ENCODE data around the gene UROS. TPM values are rescaled to one million over a fixed set of nuclear protein-coding genes. Genes with fewer than 3 reads are reported as not detected.

The UROS gene
- polyA plus RNA-seq, 4 donors: 32.5 to 51.9 (median 38.5) TPM

GRCh38 chr10:125802739-125803138, 20.3 kb downstream of the UROS start:
- FAIRE-seq (no peak), DNase-seq (no peak)
- Histone ChIP-seq H3K4me3 (ENCODE audit: low read depth in 1 of 3, low read length in 3 of 3) (no peak overlapping the region), H3K36me3 (ENCODE audit: control insufficient read depth in 3 of 3, insufficient read depth in 2 of 3, low read depth in 1 of 3, low read length in 3 of 3) (peaks cover 10 to 38% (median 17%) of the 10 kb centered on the region in 3 donors), H3K9me3 (ENCODE audit: control insufficient read depth in 2 of 2, insufficient read depth in 1 of 2, low read depth in 1 of 2, low read length in 1 of 2) (no peaks in the 10 kb centered on the region), H3K27ac (ENCODE audit: low read depth in 1 of 3, low read length in 2 of 3) (no peak overlapping the region), H3K4me1 (ENCODE audit: control insufficient read depth in 3 of 3, insufficient read depth in 2 of 3, low read depth in 1 of 3, low read length in 2 of 3) (no peaks in the 10 kb centered on the region), H3K27me3 (ENCODE audit: control insufficient read depth in 3 of 3, insufficient read depth in 3 of 3, low read length in 3 of 3) (no peaks in the 10 kb centered on the region)
- WGBS, 3 donors: 91 to 97% (median 96%) methylated on average over 7 of the region's 7 CpGs

- Histone ChIP-seq H3K4me3 (ENCODE audit: low read depth in 1 of 3, low read length in 3 of 3) (no peak overlapping the region), H3K27ac (ENCODE audit: low read depth in 1 of 3, low read length in 2 of 3) (no peak overlapping the region), H3K36me3 (ENCODE audit: control insufficient read depth in 3 of 3, insufficient read depth in 2 of 3, low read depth in 1 of 3, low read length in 3 of 3) (peaks cover 9 to 42% (median 17%) of the 10 kb centered on the region in 3 donors), H3K4me1 (ENCODE audit: control insufficient read depth in 3 of 3, insufficient read depth in 2 of 3, low read depth in 1 of 3, low read length in 2 of 3) (no peaks in the 10 kb centered on the region), H3K27me3 (ENCODE audit: control insufficient read depth in 3 of 3, insufficient read depth in 3 of 3, low read length in 3 of 3) (no peaks in the 10 kb centered on the region), H3K9me3 (ENCODE audit: control insufficient read depth in 2 of 2, insufficient read depth in 1 of 2, low read depth in 1 of 2, low read length in 1 of 2) (no peaks in the 10 kb centered on the region)
- FAIRE-seq: no peak
- no peak for DNase-seq
- WGBS, 3 donors: 85 to 93% (median 86%) methylated on average over 5 of the region's 5 CpGs
Observed at GRCh38 chr10:125802131-125802530, 20.9 kb downstream of the UROS start.

GRCh38 chr10:125801574-125801973, 21.5 kb downstream of the UROS start:
- no peak overlapping the region for H3K4me3 ChIP-seq (ENCODE audit: low read depth in 1 of 3, low read length in 3 of 3)
- peaks cover 6 to 43% (median 14%) of the 10 kb centered on the region in 3 donors for H3K36me3 ChIP-seq (ENCODE audit: control insufficient read depth in 3 of 3, insufficient read depth in 2 of 3, low read depth in 1 of 3, low read length in 3 of 3)
- 76 to 89% (median 85%) methylated on average over 1 of the region's 1 CpG for WGBS, 3 donors
- H3K4me1 ChIP-seq (ENCODE audit: control insufficient read depth in 3 of 3, insufficient read depth in 2 of 3, low read depth in 1 of 3, low read length in 2 of 3): no peaks in the 10 kb centered on the region
- H3K27ac ChIP-seq (ENCODE audit: low read depth in 1 of 3, low read length in 2 of 3): no peak overlapping the region
- no peak for FAIRE-seq
- no peaks in the 10 kb centered on the region for H3K9me3 ChIP-seq (ENCODE audit: control insufficient read depth in 2 of 2, insufficient read depth in 1 of 2, low read depth in 1 of 2, low read length in 1 of 2)
- DNase-seq: no peak
- H3K27me3 ChIP-seq (ENCODE audit: control insufficient read depth in 3 of 3, insufficient read depth in 3 of 3, low read length in 3 of 3): no peaks in the 10 kb centered on the region

- Histone ChIP-seq H3K27ac (ENCODE audit: low read depth in 1 of 3, low read length in 2 of 3) (no peak overlapping the region), H3K4me3 (ENCODE audit: low read depth in 1 of 3, low read length in 3 of 3) (no peak overlapping the region), H3K4me1 (ENCODE audit: control insufficient read depth in 3 of 3, insufficient read depth in 2 of 3, low read depth in 1 of 3, low read length in 2 of 3) (no peaks in the 10 kb centered on the region), H3K27me3 (ENCODE audit: control insufficient read depth in 3 of 3, insufficient read depth in 3 of 3, low read length in 3 of 3) (no peaks in the 10 kb centered on the region), H3K9me3 (ENCODE audit: control insufficient read depth in 2 of 2, insufficient read depth in 1 of 2, low read depth in 1 of 2, low read length in 1 of 2) (no peaks in the 10 kb centered on the region), H3K36me3 (ENCODE audit: control insufficient read depth in 3 of 3, insufficient read depth in 2 of 3, low read depth in 1 of 3, low read length in 3 of 3) (peaks cover 4 to 48% (median 8%) of the 10 kb centered on the region in 3 donors)
- FAIRE-seq (no peak), DNase-seq (no peak)
- 93 to 95% (median 94%) methylated on average over 8 of the region's 8 CpGs for WGBS, 3 donors
Observed at GRCh38 chr10:125799451-125800182, 23.4 kb downstream of the UROS start.

GRCh38 chr10:125797994-125798662, 24.9 kb downstream of the UROS start:
- no peak for DNase-seq
- H3K36me3 ChIP-seq (ENCODE audit: control insufficient read depth in 3 of 3, insufficient read depth in 2 of 3, low read depth in 1 of 3, low read length in 3 of 3): peaks cover 7 to 50% (median 10%) of the 10 kb centered on the region in 3 donors
- no peak overlapping the region for H3K27ac ChIP-seq (ENCODE audit: low read depth in 1 of 3, low read length in 2 of 3)
- H3K9me3 ChIP-seq (ENCODE audit: control insufficient read depth in 2 of 2, insufficient read depth in 1 of 2, low read depth in 1 of 2, low read length in 1 of 2): no peaks in the 10 kb centered on the region
- WGBS, 3 donors: 52 to 64% (median 53%) methylated on average over 5 of the region's 5 CpGs
- no peaks in the 10 kb centered on the region for H3K27me3 ChIP-seq (ENCODE audit: control insufficient read depth in 3 of 3, insufficient read depth in 3 of 3, low read length in 3 of 3)
- H3K4me1 ChIP-seq (ENCODE audit: control insufficient read depth in 3 of 3, insufficient read depth in 2 of 3, low read depth in 1 of 3, low read length in 2 of 3): no peaks in the 10 kb centered on the region
- H3K4me3 ChIP-seq (ENCODE audit: low read depth in 1 of 3, low read length in 3 of 3): no peak overlapping the region
- FAIRE-seq: no peak

GRCh38 chr10:125797424-125797823, 25.6 kb downstream of the UROS start:
- FAIRE-seq (no peak), DNase-seq (no peak)
- Histone ChIP-seq H3K9me3 (ENCODE audit: control insufficient read depth in 2 of 2, insufficient read depth in 1 of 2, low read depth in 1 of 2, low read length in 1 of 2) (no peaks in the 10 kb centered on the region), H3K27ac (ENCODE audit: low read depth in 1 of 3, low read length in 2 of 3) (no peak overlapping the region), H3K36me3 (ENCODE audit: control insufficient read depth in 3 of 3, insufficient read depth in 2 of 3, low read depth in 1 of 3, low read length in 3 of 3) (peaks cover 5 to 51% (median 10%) of the 10 kb centered on the region in 3 donors), H3K4me1 (ENCODE audit: control insufficient read depth in 3 of 3, insufficient read depth in 2 of 3, low read depth in 1 of 3, low read length in 2 of 3) (no peaks in the 10 kb centered on the region), H3K4me3 (ENCODE audit: low read depth in 1 of 3, low read length in 3 of 3) (no peak overlapping the region), H3K27me3 (ENCODE audit: control insufficient read depth in 3 of 3, insufficient read depth in 3 of 3, low read length in 3 of 3) (no peaks in the 10 kb centered on the region)
- 70 to 86% (median 72%) methylated on average over 8 of the region's 8 CpGs for WGBS, 3 donors

- no peak overlapping the region for H3K4me3 ChIP-seq (ENCODE audit: low read depth in 1 of 3, low read length in 3 of 3)
- DNase-seq (no peak), FAIRE-seq (no peak)
- peaks cover 10 to 53% (median 11%) of the 10 kb centered on the region in 3 donors for H3K36me3 ChIP-seq (ENCODE audit: control insufficient read depth in 3 of 3, insufficient read depth in 2 of 3, low read depth in 1 of 3, low read length in 3 of 3)
- no peaks in the 10 kb centered on the region for H3K27me3 ChIP-seq (ENCODE audit: control insufficient read depth in 3 of 3, insufficient read depth in 3 of 3, low read length in 3 of 3)
- no peaks in the 10 kb centered on the region for H3K9me3 ChIP-seq (ENCODE audit: control insufficient read depth in 2 of 2, insufficient read depth in 1 of 2, low read depth in 1 of 2, low read length in 1 of 2)
- no peak overlapping the region for H3K27ac ChIP-seq (ENCODE audit: low read depth in 1 of 3, low read length in 2 of 3)
- WGBS, 3 donors: 79 to 85% (median 83%) methylated on average over 8 of the region's 8 CpGs
- no peaks in the 10 kb centered on the region for H3K4me1 ChIP-seq (ENCODE audit: control insufficient read depth in 3 of 3, insufficient read depth in 2 of 3, low read depth in 1 of 3, low read length in 2 of 3)
Observed at GRCh38 chr10:125795637-125796190, 27.3 kb downstream of the UROS start.

GRCh38 chr10:125795128-125795527, 27.9 kb downstream of the UROS start:
- no peak overlapping the region for H3K27ac ChIP-seq (ENCODE audit: low read depth in 1 of 3, low read length in 2 of 3)
- WGBS, 3 donors: 92 to 96% (median 95%) methylated on average over 2 of the region's 2 CpGs
- FAIRE-seq: no peak
- no peak for DNase-seq
- H3K27me3 ChIP-seq (ENCODE audit: control insufficient read depth in 3 of 3, insufficient read depth in 3 of 3, low read length in 3 of 3): no peaks in the 10 kb centered on the region
- H3K36me3 ChIP-seq (ENCODE audit: control insufficient read depth in 3 of 3, insufficient read depth in 2 of 3, low read depth in 1 of 3, low read length in 3 of 3): peaks cover 10 to 51% (median 11%) of the 10 kb centered on the region in 3 donors
- H3K4me1 ChIP-seq (ENCODE audit: control insufficient read depth in 3 of 3, insufficient read depth in 2 of 3, low read depth in 1 of 3, low read length in 2 of 3): no peaks in the 10 kb centered on the region
- no peaks in the 10 kb centered on the region for H3K9me3 ChIP-seq (ENCODE audit: control insufficient read depth in 2 of 2, insufficient read depth in 1 of 2, low read depth in 1 of 2, low read length in 1 of 2)
- no peak overlapping the region for H3K4me3 ChIP-seq (ENCODE audit: low read depth in 1 of 3, low read length in 3 of 3)

Measured in small intestine (tissue), 7 donors.